SKM-1 treated with dmso at 0.1 percent for 144 hours (cell line): ENCODE measurements around the gene EML4.

Source experiments
- DNase-seq: peaks from one replicate; lab custom pipeline; 2025; ENCODE audit not compliant: unreplicated experiment; lab: John Stamatoyannopoulos, UW

Gene EML4

DNA sequence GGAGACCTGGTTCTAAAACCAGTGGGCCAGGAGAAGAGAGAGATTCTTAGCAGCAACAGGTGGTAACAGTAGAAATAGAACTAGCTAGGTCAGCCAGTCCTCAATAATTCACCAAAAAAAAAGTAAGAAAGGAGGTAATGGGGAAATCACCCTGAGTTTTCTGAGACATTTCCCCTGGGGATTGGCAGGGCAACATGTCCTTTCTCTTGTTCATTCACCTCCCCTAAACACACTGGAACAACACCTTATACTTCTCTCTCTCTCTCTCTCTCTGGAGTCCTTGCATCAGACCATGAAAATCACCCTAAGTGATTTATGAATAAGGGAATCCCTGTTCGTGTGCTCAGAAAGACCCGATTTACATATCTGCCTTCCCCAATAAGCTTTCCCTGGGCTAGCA is 127.1 kb downstream of the EML4 start:
- no peak for DNase-seq

DNA sequence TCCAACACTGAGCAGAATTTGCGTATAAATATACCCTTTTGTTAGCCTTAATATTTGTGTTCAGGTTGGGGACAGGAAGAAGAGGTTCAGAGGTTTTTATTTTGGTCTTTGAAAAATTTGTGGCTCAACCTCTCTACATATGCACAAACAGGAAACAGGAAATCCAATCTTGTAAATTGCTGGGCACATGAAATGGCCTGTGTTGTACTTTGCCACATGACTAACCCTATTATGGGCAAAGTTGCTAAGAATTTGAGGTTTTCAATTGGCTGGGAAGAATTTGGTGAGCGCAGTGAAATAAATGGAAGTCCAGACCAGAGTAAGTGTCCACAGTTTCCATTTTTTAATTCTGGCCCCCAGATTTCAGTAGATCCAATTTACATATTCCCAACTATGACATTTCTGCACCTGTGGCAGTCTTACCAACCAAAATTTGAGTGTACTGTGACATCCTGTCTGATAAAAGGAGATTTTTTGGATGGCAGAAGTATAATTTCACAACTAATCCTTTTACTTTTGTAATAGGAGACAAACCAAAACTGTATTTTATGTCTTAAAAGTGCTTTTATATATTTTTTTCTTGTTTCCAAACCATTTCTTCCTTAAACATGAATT is 128.3 kb downstream of the EML4 start:
- no peak for DNase-seq

DNA sequence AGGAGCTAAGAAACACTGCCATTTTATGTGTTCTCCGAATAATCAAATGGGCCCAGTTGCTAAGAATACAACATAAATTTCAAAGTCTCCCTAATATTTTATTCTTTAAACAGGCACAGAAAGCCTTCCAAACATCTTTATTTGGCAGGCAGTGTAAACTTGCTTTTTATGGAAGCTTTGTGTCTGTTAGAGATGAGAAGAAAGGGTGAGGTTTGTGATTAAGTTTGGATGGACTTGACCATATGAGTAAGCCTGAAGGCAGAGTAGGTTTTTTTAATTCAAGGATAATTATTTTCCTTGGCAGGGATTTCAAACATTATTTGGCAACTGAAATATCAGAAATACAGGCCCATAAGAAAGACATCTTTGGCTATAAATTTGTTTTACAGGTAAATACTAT is 129.0 kb downstream of the EML4 start:
- DNase-seq: no peak

DNA sequence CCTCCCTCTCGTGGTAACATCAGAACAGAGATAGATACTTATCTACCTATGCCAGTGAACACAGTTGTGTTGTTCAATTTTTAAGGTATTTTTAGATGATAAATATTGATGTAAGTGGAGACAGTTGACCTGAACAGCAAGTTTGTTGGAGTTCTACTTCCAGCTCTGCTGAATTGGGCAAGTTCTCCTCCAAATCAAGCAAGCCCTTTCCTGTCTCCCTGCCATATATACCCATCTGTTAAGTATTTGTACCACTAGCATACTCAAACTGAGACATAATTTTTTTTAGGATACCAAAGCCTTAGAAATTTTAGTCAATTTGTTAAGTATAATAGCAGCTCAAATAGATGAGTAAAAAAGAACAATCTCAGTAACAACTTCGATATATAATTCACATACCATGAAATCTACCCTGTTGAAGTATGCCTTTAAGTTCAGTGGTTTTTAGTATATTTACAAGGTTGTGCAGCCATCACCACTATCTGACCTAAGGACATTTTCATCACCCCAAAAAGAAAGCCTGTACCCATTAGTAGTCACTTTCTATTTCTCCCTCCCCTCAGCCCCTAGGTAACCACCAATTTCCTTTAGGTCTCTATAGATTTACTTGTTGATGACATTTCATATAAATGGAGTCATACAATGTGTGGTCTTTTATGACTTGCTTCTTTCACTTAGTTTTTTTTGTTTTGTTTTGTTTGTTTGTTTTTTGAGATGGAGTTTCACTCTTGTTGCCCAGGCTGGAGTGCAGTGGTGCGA is 130.0 kb downstream of the EML4 start:
- no peak for DNase-seq

DNA sequence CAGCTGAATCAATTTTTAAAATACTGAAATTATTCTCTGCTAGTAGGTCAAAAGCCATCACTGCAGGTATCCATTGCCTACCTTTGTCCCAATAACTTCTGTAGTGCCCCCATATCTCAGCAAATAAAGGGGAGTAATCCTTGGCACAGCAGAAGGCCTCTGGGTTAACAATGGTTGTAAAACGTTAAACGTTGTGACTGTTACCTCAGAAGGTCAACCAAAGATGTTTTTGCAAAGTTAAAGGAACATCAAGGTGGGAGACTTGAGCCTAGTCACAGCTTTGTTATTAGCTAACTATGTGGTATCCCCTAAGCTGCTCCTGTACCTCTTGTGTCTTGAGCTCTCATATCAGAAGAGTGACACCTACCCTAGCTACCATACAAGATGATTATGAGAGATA is 131.4 kb downstream of the EML4 start:
- no peak for DNase-seq

DNA sequence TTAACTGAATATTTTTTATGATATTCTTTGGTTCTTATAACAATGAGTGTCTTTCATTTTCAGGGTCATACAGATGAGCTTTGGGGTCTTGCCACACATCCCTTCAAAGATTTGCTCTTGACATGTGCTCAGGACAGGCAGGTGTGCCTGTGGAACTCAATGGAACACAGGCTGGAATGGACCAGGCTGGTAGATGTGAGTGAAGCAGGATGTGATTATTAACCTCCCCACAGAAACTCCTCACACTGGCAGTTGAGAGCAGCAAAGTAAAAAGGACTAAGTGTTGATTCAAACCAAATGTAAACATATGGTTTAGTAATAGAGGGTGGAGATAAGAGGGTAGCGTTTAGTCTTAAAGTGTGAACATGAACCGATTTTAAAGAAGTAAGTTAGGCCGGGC is 134.1 kb downstream of the EML4 start:
- DNase-seq: no peak

DNA sequence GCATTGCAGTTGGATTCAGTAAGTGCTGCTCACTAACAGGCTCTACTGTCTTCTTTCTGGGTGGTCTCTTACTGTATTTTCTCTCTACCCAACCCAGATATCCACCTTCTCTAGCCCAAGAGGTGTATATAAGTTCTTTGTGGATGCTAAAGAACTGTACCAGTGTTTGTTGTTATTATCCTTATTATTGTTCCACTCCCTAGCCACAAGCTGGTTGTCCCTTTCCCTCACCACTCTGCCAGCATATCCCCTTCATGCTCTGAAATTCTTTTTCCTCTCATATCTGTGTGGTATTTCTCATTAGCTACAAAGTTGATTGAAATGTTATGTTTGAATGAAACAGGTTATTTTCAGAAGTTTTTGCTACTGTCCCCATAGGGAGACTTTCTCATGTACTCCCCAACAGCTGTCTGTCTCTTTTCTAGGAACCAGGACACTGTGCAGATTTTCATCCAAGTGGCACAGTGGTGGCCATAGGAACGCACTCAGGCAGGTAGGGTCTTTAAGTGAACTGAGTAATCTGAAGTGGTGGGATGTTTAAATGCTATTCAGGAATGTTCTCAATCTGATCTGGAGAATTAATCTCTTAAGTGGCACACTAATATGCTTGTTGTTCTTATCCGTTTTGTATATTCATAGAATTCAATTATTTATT is 135.0 kb downstream of the EML4 start:
- no peak for DNase-seq

DNA sequence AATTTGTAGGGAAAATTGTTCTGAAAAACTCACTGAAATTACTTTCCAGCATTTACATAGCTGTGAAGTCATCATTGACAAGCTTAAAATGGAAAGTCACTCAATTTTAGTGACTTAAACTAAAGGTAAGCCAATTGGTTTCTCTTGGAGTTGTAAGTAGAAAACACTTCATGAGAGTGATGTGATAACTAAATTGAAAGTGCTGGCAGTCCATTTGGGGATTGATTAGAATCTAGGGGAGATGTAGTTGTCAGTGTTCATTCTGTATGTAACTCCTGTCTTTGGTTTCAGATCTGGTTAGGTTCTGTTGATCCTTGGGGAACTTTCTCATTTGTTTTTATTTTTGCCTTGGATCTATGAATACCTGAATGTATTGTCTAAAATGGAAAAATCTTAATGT is 138.0 kb downstream of the EML4 start:
- no peak for DNase-seq

DNA sequence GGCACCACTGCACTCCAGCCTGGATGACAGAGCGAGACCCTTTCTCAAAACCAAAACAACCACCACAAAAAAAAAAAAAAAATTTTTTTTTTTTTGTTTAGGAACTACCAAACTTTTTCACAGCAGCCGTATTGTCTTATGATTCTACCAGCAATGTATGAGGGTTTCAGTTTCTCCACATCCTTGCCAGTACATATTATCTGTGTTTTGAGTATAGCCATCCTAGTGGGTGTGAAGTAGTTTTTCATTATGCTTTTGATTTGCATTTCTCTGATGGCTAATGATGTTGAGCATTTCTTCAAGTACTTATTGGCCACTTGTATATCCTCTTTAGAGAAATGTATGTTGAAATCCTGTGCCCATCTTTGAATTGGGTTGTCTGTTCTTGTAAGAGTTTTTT is 140.2 kb downstream of the EML4 start:
- no peak for DNase-seq

DNA sequence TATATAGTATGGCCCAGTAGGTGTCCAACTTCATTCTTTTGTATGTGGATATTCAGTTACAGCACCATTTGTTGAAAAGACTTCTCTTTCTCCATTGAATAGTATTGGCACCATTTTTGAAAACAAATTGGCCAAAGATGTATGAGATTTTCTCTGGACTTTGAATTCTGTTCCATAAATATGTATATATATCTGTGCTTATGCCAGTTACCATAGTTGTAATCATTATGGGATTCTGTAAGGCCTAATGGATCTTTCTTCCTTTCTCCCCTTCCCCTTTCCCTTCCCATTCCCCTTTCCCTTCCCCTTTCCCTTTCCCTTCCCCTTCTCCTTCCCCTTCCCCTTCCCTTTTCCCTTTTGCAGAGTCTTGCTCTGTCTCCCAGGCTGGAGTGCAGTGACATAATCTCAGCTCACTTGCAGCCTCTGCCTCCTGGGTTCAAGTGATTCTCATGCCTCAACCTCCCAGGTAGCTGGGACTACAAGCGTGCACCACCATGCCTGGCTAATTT is 140.9 kb downstream of the EML4 start:
- DNase-seq: no peak

DNA sequence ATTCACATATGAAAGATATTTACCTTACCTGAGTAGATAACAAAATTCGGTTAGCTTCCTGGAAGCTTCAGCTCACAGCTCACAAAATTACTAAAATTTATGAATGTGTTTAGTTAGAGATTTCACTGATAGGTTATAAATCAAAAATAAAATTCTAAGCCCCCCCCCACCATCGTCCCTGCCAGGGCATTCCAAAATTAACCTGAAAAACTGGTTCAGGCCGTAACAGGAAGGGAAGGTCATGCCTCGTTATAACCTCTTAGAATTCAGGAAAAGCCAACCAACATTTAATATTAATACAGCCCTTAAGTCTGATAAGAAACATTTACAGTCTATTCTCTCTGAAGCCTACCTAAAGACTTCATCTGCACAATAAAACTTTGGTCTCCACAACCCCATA is 143.0 kb downstream of the EML4 start:
- DNase-seq: no peak

DNA sequence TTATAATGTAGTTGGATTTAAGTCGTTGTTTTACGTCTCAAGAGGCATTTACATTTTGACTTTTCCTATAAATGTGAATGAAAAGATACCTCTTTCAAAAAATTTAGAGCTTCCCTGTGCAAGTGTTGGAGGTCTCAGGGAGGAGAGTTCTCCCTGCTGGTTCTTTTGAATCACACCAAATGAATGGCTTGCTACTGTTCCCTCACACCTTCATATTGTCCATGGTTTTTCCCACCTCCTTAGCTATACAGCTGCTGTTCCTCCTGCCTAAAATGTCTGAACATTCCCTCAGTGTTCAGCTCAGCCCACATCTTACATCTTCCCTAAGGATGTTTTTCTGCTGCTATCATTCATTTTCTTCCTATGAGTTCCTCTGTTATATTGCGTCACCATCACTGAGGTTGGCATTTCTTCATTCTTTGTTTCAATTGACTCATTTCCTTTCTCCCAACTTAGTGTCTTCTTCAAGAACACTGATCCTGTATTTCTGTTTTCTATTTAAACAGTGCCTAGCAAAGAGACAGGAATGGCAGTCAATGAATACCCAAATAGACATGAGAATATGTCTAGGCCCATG is 145.8 kb downstream of the EML4 start:
- peak; percentile 60 for DNase-seq

DNA sequence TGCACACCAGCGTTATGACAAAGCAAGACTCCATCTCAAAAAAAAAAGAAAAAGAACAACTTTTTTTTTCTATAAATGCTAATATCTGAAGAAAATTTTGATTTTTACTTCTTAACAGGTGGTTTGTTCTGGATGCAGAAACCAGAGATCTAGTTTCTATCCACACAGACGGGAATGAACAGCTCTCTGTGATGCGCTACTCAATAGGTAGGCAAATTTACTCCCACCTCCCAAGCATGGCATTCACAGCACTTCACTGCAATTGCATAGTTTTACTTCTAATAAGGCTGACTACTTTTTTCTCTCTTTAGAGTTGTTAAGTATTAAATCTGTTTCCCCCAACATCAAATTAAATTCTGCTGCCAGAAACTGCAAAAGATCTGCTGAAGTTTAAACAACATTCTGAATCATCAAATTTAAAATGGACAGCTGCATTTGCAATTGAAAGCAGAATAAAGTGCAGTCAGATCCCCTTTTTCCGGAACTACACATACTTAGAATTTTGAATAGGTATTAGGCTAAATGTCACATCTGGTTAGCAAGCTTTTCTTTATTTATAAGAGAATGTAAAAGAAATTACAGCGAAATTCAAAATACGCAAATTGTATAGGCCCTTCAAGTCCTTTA is 146.8 kb downstream of the EML4 start:
- DNase-seq: no peak

DNA sequence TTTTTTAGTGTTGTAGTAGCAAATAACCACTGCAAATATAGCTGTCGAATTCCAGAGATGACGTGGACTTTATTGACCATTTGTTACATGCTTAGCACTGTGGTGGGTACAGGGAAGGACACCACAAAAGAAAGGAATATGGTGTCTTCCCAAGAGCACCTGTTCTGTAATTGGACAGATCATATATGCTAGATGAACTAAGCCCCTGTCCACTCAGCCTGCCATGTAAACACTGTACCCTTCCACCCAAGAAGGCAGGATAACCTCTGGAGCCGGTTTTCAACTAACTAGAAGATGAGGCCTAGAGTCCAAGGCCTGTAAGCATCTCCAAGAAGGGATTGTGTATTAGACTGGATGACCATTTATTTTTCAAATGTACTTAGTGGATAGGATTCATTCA is 147.8 kb downstream of the EML4 start:
- DNase-seq: no peak

DNA sequence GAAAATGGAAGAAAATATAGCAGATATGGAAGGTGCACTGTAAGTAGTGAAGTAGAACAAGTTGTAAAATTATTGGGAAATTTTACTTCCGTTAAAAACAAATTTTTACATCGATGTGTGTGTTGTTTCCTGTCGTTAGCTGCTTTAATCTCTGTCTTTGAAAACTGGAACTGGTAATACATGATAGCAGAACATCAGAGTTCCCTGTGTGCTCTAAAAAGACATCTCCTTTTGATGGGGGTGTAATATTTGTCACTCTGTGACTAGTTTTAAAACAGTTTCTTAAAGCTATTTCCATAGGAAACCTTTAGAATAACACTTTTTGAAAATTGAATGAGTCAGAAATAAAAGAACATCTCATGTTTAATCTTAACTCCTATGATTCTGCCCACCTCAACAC is 148.3 kb downstream of the EML4 start:
- DNase-seq: no peak

DNA sequence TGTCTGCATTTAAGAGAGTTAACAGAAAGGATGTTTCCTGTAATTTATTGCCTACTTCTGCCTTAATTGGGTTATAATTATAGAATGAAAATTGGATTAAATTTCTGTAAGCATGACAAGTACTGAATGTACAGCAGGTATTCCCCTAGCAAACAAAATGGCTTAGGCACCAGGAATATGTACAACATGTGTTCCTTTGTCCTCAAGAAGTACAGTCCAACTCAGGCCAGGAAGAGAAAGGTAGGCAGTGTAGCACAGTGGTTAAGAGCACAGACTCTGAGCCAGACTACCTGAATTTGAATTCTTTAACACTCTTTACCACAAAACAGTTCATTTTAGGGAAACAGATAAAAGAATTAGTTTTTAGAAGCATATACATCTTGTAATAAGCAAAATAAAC is 148.8 kb downstream of the EML4 start:
- no peak for DNase-seq

DNA sequence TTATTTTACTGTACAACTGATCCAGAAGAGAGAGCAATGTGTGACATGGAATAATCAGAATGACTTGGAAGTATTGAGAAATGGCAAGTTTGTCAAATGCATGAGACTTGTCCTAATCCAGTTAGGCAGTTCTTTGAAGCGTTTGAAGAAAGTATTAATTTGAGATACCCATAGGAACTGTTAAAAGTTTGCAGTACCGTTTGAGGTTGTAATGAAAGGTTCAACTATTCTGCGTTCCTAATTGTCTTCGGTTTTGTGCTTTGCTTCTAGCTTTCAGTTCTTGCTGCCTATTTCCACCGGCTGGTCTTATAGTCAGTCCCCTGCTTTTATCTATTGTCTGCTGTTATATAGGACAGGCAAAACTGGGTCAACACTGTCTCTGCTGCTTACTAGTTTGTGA is 150.1 kb downstream of the EML4 start:
- DNase-seq: no peak

DNA sequence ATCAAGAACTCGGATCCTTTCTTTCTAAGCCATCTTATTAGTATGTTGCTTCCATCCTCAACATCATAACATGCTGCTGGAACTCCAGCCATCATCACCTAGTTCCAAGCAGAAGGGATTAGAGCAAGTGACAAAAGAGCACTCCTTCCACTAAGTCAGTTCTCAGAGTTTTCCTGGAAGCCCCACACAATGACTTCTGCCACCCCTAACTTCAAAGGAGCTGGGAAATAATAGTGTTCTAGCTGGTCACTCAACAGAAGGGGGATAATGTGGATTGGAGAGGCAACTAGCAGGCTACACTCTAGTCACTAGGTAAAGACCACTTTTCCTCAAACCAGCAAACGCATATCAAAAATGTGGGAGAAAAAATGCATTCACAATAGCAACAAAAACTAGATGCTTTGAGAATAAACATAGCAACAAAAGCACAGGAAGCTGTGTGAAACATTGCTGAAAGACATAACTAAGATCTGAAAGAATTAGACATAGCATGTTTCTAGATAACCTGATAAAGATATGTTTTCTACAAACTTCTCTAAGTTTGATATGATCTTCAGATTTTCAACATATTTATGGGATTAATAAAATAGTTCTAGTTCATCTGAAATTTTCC is 152.4 kb downstream of the EML4 start:
- DNase-seq: no peak

DNA sequence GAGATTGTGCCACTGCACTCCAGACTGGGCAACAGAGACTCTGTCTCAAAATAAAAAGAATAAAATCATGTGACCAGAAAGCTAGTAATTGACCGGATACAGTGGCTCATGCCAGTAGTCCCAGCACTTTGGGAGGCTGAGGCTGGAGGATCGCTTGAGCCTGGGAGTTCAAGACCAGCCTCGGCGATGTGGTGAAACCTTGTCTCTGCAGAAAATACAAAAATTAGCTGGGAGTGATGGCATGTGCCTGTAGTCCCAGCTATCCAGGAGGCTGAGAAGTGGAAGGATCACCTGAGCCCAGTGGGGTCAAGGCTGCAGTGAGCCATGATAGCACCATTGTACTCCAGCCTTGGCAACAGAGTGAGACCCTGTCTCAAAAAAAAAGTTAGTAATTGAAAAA is 155.1 kb downstream of the EML4 start:
- no peak for DNase-seq

DNA sequence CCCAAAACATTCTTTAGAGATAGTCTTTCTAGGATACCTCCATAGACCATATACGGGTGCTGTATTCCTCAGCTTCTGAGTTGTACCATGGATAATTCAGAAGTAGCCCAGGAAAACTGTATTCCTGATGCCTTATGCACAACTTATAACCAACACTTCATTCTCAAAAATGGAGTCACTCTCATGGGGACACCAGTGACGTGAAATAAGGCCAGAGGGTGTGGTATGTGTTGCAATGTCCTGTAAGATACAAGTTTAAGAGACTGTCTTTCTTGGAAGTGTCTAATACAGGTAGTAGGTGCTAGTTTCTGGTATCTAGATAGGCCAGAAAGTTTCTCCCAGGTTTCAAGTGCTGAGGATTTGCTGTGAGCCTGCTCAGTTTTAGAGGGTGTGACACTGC is 155.8 kb downstream of the EML4 start:
- DNase-seq: no peak

DNA sequence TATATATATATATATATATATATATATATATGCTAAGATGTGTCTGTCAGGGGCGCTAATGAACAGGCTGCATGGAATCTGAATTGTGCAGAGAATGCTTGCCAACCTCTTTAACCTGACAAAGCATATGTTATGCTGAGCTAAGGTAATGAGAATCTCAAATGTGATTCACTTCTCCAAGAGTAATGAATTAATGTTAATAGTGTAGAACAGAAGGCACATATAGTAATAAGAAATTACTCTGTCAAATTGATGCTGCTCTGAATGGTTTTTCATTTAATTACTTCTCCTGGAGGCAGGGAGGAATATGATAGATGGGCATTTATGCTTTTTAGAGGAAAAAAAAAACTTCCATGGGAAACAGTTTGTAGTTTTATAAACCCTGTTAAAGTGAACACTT is 156.5 kb downstream of the EML4 start:
- no peak for DNase-seq
